Prostate gland (tissue), 2 donors: Measurements from ENCODE around the gene HS3ST3B1.

Source experiments
- CTCF ChIP-seq, 4 experiments: fragments of 200-600 bp in 2 of 4; fragments of 450-650 bp in 2 of 4; sonication (generic) in 2 of 4; IDR thresholded peaks; 1 replicate in 3 of 4; 2 replicates in 1 of 4; pipeline ENCODE4 v1.5.1; 2016 to 2019; ENCODE audit warnings: antibody characterized with exemption in 4 of 4, mild to moderate bottlenecking in 2 of 4, moderate library complexity in 2 of 4
- POLR2A ChIP-seq: fragments of 450-650 bp; IDR thresholded peaks from one replicate; pipeline ENCODE4 v1.6.1; 2016; ENCODE audit warnings: antibody characterized with exemption, mild to moderate bottlenecking

DNA sequence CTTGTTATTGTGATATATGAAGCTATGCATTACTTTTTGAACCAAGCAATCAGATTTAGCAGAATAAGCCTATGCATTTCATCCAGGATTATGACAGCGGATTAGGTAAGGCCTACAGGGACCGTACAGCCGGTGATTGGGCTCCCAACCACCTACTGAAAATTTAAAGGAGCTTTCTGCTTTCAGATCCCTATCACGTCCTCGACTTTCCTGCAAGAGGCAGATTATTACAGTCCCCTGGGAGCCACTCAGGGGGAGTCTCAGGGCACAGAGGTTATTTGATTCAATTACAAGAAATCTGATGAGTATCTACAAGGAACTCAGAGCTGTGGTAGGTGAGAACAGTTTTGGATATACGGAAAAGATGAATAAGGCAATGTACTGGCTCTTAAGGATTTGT, 80.7 kb downstream of the HS3ST3B1 start:
- TF ChIP-seq POLR2A: no peak
- no peak for TF ChIP-seq CTCF (IDR thresholded peaks at IDR 0.05)
